ENCODE data around the gene PRDM5.

PRDM5 gene

GRCh38 chr4:120903419-120903818, 19.1 kb downstream of the PRDM5 start:
- no peak for DNase-seq

- peak; percentile 4 for DNase-seq
Observed at GRCh38 chr4:120902925-120903324, 19.6 kb downstream of the PRDM5 start.

- DNase-seq: no peak
Observed at GRCh38 chr4:120901731-120902130, 20.8 kb downstream of the PRDM5 start.

- DNase-seq: no peak
Observed at GRCh38 chr4:120897981-120898719, 24.4 kb downstream of the PRDM5 start.

- no peak for DNase-seq
Observed at GRCh38 chr4:120895554-120895953, 27.0 kb downstream of the PRDM5 start.

- no peak for DNase-seq
Observed at GRCh38 chr4:120893314-120893713, 29.2 kb downstream of the PRDM5 start.

- DNase-seq: no peak
Observed at GRCh38 chr4:120886191-120886590, 36.3 kb downstream of the PRDM5 start.

GRCh38 chr4:120881846-120882245, 40.7 kb downstream of the PRDM5 start:
- DNase-seq: peak; percentile 75

GRCh38 chr4:120881351-120881750, 41.2 kb downstream of the PRDM5 start:
- peak; percentile 54 for DNase-seq

- DNase-seq: no peak
Observed at GRCh38 chr4:120877021-120877420, 45.5 kb downstream of the PRDM5 start.

- no peak for DNase-seq
Observed at GRCh38 chr4:120874792-120875774, 47.4 kb downstream of the PRDM5 start.

GRCh38 chr4:120873554-120873953, 49.0 kb downstream of the PRDM5 start:
- no peak for DNase-seq

GRCh38 chr4:120871173-120871572, 51.4 kb downstream of the PRDM5 start:
- no peak for DNase-seq

- DNase-seq: no peak
Observed at GRCh38 chr4:120870279-120870673, 52.2 kb downstream of the PRDM5 start.

GRCh38 chr4:120869613-120870278, 52.8 kb downstream of the PRDM5 start:
- no peak for DNase-seq

- no peak for DNase-seq
Observed at GRCh38 chr4:120867506-120867905, 55.0 kb downstream of the PRDM5 start.

- DNase-seq: no peak
Observed at GRCh38 chr4:120865985-120866384, 56.5 kb downstream of the PRDM5 start.

GRCh38 chr4:120864969-120865368, 57.6 kb downstream of the PRDM5 start:
- DNase-seq: peak; percentile 58

GRCh38 chr4:120862432-120862831, 60.1 kb downstream of the PRDM5 start:
- no peak for DNase-seq

- no peak for DNase-seq
Observed at GRCh38 chr4:120861852-120862251, 60.7 kb downstream of the PRDM5 start.

GRCh38 chr4:120858776-120859175, 63.8 kb downstream of the PRDM5 start:
- DNase-seq: no peak

- peak; percentile 70 for DNase-seq
Observed at GRCh38 chr4:120857312-120857711, 65.2 kb downstream of the PRDM5 start.

GRCh38 chr4:120856294-120856693, 66.2 kb downstream of the PRDM5 start:
- DNase-seq: no peak

Data from fibroblast of skin of scalp (primary cell).